Loucy (cell line): ENCODE results near the gene FTCD.

Source experiments
- CTCF ChIP-seq: fragments of 200-600 bp; sonication (generic); conservative IDR thresholded peaks from 2 replicates; pipeline ENCODE4 v1.5.1; 2014; ENCODE audit warnings: mild to moderate bottlenecking, antibody characterized with exemption, low read length
- EZH2phosphoT487 ChIP-seq: fragments of 200-600 bp; IDR thresholded peaks from 2 replicates; pipeline ENCODE4 v1.6.1; 2018; ENCODE audit warnings: antibody characterized with exemption, mild to moderate bottlenecking, moderate library complexity, borderline replicate concordance

GRCh38 chr21:46148106-46148505 is 7.3 kb downstream of the FTCD start:
- no peak for TF ChIP-seq CTCF
- no peak for TF ChIP-seq EZH2phosphoT487
